ENCODE results near the gene FSTL4.

Gene FSTL4

DNA sequence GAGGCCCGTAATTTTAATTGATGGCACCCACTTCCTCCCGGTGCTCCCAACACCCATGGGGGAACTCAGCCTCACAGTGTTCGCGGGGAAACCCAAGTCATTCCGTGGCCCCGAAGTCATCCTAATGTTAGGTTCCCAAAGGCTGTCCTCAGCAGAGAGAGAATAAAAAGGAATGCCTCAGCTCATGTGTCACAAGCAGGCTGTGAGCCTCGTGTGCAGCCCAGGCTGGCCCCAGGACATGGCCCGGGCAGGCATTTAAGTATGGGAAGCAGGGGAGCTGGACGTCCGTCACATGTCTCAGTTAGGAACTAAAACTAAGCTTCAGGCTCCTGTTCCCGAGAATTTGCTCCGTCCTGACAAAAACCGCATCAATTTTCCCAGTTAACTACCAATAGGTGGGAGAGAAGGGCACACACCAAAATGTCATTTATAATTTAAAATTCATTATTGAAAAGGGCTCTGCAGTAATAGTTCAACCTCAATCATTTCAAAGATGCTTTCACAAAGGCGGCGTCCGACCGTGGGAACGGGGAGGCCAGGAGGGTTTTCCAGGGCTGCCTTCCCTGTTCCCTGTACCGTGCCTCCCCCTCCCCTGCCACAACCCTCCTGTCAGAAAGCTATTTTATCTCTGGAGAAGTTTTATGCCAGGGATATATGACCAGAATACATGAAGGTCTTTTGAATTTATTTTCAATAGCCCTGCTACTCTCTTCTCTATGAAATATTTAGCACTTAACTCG lies 137.3 kb downstream of the FSTL4 start:
- no peak for DNase-seq

DNA sequence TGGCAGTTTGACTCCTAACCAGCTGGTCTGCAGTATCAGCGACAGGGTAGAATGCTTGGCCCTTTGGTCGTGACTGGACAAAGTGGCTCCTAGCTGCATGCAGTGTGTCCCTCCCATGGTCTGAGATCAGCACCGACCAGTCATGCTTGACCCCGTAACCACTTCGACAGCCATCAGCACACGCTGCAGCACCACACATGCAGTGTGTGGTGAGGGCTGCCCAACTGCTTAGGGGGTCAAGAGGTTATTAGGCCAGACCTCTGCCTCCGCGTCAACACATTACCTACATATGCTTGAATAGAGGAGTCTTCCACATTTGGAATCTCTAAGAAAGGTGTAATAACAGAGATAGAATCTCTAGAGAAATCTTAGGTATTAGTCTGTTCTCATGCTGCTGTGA lies 139.1 kb downstream of the FSTL4 start:
- DNase-seq: no peak

DNA sequence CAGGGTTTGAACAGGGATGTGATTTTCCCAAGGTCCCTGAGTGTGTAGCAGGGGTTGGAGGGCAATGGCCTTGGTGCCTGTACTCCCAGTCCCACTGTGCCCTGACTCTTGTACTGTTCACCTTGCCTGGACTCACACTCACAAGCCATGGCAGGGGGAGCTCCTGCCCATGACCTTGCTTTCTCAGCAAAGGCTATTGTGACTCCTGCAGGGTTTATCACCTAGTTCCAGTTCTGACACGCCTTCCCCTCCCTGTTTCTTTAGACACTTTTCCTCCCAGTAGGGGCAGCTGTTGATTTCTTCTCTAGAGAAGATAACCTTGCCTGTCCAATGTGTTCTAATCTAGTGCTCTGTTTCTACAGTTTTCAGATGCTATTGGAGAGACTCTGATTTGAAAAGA lies 139.5 kb downstream of the FSTL4 start:
- DNase-seq: no peak

DNA sequence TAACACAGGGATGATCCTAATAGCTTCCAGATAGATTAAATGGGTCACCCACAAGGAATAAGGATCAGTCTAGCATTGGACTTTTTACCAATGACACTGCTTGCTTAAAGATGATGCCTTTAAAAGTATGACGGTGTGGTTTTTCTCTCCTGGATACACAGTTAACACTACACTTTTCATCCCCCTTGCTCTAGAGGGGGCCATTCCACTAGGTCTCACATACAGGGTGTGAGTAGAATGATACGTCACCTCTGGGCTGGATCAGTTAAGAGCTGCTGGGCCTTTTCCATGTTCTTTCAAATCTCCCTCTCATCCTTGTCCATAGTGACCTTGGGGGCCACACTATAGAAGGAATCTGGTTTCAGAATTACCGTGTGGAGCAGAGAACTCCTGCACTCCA lies 140.6 kb downstream of the FSTL4 start:
- DNase-seq: no peak

DNA sequence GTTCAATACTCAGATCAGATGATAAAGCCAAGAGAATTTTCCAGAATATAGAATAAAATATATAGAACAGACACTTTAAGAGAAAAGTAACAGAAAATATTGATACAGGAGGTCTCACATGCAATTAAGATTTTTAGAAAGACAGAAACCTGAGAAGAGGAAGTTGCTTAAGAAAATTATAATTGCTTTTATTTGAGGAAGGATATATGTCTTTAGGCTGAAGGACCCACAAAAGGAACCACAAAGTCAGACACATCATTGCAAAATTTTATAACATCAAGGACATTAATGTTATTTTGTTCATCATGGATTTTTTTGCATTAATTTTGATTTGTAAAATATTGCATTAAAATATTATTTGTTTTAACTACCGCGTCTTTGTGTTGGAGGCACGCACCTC lies 141.5 kb downstream of the FSTL4 start:
- no peak for DNase-seq

DNA sequence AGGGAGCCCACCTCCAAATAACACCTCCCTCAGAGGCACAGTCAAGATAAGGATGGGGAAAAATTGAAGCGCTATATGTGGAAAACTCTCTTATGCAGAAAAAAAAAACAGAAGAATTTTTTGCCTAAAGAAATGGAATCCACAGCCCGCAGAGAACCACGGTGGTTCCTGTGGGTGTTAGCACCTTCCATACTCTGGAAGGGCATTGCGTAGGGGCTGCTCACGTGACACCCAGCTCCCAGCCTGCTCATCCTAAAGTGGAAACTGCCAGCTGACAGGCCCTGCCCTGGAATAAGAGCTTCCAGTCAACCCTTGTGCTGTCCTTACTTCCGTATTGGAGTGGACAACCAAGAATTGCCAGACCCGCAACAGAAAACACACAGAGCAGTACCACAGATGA lies 142.5 kb downstream of the FSTL4 start:
- DNase-seq: no peak

DNA sequence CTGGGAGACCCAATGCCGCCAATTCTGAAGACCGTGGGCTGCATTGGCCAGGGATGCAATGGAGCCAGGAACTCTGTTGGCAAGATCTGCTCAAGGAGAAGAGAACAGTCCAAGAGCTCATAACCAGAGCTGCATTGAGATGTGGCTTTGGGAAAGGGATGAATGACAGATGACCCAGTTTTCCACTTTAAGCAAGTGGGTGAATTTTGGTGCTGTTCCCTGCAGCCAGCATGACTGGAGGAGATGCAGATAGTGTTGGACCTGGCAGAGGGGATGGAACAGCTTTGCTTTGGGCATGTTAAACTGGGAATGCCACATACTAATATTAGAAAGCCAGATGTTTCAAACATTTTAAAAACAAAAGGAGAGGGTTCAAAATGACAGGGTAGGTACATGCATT lies 143.1 kb downstream of the FSTL4 start:
- no peak for DNase-seq

DNA sequence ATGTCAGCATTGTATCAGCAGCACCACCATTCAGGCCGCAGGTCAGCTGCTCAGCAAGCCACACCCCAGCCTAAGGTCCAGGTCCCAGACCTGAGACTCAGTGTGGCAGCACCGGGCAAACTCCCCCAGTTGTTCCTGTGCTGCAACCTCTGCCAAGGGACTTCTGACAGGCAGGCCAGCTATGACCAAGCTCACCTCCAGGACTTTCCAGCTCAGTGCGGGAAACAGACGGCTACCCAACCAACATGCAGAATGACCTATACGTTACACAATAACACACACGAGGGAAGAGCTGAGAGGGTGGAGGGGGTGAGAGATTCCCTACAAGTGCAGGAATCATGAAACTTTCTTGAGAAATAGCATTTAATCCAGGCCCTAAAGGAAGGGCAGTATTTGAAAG lies 143.7 kb downstream of the FSTL4 start:
- no peak for DNase-seq

DNA sequence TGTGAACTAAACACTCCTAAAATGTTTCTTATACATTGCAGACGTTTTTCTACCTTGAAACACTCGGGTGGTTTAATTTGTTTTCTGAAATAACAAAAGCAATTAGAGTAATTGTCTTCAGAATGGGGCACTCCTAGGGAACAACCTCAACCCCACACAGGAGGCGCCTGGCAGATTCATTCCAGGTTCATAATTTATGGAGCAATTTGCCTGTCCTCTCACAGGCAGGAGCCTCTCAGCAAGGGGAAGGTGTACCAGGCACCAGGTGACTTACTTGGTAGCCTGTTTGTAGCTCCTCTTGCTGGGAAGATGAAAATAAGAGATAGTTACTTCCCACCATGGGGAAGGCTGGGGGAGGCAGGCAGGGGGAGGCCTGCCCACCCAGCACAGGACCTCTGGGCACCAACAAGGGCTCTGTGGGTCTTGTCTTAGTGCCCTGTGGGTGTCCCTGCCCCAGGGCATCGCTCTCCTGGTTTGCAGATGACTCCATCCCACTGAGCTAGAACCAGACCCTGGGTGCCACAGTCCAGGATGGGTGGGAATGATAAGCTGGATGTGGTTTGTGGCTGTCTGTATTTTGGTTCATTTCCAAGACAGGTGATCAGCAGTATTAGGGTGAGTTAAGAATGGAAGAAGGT lies 144.4 kb downstream of the FSTL4 start:
- DNase-seq: no peak

DNA sequence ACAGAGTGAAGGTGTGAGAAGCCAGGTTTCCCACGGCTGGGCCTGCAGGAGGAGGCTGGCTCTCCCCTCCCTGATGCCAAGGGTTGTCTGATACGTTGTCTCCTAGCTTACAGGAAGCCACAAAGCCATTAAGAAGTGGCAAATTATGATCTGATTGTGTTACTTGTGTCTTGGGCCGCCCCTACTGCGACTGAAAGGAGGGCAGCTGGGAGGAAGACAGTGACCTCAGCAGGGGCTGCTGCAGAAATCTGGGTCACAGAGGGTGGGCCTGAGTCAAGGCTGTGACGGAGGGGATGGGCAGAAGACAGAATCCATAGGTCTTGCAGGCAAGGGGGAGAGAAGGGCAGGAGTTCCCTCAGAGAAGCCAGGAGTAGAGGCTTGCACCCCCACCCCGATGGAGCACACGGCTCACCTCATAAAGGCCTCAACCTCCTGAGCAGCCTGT lies 145.0 kb downstream of the FSTL4 start:
- no peak for DNase-seq

DNA sequence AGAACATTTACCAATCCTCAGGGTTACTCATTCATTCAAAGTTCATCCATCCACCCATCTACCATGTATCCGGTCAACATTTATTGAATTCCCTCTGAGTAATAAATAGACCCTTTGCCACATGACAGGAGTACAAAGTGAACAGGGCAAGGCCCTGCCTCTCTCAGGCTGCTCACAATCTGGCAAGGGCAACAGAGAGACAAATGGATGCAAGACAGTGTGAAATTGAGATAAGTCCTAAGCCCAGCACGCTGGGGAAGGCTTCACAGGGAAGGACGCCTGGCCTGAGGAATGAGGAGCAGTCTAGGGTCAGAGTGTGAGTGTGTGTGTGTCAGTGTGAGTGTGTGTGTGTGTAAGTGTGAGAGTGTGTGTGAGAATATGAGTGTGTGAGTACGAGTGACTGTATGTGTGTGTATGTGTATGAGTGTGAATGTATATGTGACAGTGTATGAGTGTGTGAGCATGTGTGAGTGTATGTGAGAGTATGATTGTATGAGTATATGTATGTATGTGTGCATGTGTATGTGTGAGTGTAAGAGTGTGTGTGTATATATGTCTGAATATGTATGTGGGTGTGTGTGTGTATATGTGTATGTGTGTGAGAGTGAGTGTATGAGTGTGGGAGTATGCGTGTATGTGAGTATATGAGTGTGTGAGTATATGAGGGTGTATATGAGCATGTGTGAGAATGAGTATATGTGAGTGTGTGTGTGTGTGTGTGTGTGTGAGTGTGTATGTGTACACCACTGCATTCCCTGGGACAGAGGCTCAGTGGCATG lies 145.6 kb downstream of the FSTL4 start:
- DNase-seq: no peak

DNA sequence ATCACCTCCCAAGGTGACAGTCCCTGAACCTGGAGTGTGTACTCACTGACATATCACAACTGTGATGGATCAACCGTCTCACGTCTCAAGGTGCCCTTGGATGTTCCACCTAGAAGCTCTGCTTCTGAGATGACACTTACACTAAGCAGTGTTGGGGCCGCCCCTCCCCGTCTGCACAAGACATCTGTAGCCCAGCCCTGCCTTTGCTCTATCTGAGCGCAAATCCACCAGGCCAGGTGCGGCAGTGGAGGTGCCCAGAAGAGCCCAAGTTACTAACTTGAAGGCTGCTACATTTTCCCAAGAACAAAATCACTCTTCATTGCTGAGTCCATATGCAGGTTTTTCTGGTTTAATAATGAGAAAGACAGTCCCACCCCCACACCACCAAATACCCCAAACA lies 148.3 kb downstream of the FSTL4 start:
- no peak for DNase-seq

DNA sequence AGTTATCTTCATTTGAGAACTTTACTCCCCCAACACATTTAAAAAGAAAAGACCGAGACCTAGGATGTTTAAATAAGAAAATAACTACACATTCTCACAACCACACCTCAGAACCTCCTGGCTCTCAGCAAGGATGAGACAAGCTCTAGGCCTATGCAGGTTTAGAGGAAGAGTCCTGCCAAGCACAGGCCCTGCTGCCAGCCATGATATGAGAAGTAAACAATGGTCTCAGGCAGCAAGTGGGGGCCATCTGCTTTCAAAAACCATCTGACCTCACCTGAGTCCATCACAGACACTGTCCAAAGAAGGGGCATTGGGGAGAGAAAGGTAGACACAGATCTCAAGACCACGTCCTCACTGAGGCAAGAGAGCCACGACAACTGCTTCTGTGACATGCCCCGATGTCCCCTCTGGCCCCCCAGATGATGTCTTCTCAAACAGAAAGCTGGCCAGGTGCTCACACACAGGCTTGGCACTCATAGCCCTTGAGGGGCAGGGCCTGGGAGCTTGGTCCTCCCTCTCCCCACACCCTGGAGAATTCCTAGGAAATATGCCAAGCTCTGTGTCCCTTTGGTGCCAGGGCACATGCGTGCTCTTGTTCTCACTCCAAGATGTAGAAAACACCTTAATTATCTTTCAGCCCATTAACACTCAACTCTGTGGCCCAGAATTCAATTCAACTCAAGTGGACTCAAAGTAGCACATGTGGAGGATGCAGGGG lies 150.4 kb downstream of the FSTL4 start:
- DNase-seq: no peak

DNA sequence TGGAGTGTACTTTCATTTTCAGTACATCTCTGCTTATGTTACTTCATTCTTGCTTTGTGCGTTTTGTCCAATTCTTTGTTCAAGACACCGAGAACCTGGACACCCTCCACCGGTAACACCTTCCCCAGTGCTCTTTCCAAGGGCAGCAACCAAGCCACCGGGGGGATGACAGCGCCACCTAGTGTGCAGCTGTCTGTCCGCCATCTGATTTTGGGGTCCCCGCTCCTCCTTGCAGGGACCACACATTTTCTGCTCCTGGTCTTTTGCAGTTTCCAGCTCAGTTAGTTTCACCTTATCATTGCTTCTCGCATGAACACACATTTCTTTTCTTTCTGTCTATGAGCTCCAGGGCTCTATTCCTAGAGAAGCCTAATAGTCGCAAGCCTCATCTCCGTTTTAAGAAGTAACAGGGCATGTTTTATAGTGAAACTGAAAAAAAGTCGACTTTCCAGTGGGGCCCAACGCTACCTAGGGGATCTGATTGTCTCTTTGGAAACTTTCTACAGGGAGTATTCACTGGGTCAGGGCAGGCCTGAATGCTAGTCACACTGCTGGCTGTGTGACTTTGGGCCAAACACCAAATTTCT lies 152.1 kb downstream of the FSTL4 start:
- DNase-seq: no peak

DNA sequence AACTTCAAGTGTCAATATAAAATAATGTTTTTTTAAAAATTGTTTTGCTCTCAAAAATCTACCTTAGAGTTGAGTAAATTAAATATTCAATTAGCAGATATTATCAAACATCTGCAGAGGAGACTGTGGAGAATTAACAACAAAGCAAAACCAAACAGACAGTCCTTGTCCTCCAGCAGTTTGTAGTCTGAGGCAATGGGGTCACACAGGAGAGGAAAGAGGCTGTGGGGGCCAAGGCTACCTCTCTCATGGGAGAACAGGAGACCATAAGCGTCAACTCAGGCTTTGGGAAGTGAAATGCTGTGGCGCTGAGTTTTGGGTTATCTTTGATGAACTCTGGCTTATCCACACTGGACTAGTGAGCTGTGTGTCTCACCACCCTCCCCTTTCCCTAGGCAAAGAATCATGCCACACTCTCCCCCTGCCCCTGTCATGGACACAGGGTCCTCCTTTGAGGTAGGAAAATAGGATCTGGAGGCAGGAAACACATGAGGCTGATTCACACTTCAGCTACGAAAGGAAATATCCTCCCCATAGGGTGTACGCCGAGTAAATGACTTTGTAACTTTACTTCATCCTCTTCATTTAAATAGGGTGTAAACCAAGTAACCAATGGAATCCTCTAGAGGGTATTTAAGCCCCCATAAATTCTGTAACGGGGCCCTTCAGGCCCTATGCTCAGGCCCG lies 152.7 kb downstream of the FSTL4 start:
- no peak for DNase-seq

DNA sequence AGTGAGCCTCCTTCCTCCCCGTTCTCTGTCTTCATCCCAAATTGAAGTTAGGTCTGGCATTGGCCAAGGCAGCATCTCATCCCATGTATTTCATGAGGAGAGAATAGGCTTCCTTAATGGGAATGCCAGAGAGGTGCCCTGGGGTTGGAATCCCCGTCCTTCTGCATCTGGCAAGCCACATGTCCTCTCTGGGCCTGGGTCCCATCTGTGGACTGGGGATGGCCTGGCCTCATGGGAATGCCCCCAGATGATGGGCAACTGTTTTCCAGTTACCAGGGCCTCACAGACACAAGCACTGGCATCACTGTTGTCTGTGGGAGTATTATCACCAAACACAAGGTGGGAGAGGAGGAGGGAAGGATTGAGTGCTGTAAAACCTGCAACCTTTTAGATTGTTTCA lies 153.9 kb downstream of the FSTL4 start:
- DNase-seq: no peak

DNA sequence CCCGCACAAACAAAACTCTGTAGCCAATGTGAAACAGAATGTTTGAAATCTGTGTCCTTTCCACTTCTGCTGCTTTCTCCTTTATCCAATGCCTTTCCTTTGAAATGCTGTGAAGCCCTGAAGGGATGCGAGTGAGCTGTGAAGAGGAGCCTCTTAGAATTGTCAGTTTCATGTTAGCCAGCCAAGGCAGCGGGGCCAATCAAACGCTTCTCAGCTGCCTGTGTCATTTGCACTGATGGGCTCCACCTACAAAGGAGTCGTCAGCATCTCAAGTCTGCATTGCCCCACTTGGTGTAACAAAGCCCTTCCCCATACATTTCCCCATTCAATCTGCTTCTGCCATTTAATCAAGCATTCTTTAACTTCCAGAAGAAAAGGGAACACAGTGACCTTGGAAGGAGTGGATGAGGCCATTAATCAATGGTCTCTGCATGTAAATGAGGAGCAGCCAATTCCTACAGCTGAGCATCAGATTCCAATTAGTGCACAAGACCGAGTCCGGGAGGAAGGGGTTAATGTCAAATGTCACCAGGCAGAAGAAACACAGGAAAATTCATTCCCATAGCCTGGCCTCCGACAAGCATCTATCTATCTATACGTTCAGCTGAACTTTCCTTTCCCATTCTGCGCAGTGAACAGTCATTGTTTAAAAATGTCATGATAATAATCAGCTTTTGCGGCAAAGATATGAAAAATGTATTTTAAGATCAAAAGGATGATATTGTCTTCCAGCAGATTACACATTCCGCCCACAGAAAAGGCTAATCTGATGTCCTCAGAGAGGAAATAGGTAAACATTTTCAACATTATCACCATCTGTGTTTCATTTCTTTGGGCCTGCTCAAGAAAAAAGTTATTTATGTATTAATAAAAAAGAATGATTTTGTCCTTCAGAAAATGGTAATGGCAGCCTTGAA lies 154.6 kb downstream of the FSTL4 start:
- DNase-seq: no peak

DNA sequence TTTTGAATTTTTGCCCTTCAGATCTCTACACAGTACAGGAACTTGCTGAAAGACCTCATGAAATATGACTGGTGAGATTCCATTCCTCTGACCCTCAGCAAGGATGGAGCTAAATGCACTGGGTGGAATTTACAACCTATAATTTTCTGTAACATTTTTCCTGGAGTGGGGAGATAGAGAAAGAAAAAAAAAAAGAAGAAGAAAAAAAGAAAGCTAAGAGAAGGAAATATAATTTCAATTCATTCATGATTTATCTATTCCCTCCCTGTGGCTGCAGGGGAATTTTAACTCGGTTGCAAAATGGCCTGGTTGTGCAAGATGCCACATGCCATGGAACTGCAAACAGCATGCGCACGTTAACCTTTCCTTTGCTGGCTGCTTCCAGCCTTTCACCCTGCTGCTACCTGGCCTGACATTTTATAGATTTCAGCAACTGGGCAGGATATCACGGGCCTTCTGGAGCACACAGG lies 155.4 kb downstream of the FSTL4 start:
- DNase-seq: no peak

DNA sequence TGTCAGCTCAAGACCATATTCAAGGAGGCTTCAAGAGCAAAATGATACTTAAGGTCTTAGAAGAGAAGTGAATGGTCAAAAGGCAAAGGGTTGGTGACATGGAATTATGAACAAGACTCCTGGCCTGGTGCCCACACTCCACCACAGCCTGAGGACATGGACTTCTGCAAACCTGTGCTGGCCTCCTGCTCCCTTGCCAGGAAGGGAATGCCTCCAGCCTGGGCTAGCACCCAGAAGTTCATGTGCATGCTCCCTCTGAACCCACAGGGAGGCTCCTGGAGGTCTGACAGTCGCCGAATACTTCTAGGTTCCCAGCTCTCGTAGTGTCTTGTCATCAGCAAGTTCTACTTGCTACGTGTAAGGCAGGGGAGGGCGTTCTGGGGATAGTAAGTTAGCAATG lies 156.7 kb downstream of the FSTL4 start:
- no peak for DNase-seq

DNA sequence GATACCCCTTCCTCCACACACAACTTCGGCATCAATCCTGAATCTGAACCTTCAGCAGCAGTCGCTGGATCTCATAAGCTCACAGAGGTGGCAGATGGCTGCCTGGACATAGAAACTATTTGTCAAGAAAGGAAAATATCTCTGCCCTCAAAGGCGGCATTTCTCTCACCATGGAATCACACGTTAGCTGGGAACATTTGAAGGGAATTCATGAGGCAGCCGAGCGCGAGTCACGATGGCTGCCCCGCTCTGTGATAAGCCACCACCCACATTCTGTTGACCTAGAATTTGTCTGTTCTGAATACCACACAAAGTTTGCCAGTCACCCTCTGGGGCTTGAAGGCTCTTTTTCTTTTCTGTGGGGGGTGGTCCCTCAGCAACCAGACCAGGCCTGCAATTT lies 157.9 kb downstream of the FSTL4 start:
- DNase-seq: no peak

DNA sequence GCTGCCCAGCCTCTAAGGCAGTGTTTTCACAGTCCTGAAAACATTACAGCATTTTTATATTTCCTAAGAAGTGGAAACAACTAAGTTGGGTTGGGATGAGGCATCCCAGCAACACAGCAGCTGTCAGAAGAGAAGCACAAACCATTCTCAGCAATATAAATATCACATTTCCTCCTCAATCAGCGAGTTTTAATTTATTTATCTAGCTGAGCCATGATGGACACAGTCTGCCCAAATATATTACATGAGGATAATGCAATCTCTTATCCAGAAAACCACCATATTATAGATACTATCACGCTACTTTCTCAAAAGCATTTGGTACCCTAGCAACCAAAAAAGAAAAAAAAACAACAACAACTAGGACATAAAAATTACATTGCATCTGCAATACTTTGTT lies 158.5 kb downstream of the FSTL4 start:
- DNase-seq: no peak

Measured in NCI-H510A (cell line).